HepG2 (cell line): ENCODE data around the gene EPB41L2. TPM values are rescaled to one million over a fixed set of nuclear protein-coding genes. Genes with fewer than 3 reads are reported as not detected.

Source experiments
- ARID2 ChIP-seq: sonication (generic); formaldehyde crosslinking; IDR thresholded peaks from 2 replicates; pipeline ENCODE4 v1.8.1; 2022; ENCODE audit warnings: mild to moderate bottlenecking, missing genetic modification reagents, borderline replicate concordance
- CREM ChIP-seq, 2 experiments: sonication (generic) in 1 of 2; formaldehyde crosslinking in 1 of 2; IDR thresholded peaks; 2 replicates each; pipeline versions ENCODE4 v1.4.0 to v1.6.1; 2016 to 2020; ENCODE audit warnings: antibody characterized with exemption in 1 of 2, mild to moderate bottlenecking in 1 of 2, missing genetic modification reagents in 1 of 2
- HHEX ChIP-seq: IDR thresholded peaks from 2 replicates; pipeline ENCODE4 v1.6.1; 2016; ENCODE audit warnings: control low read depth
- KLF9 ChIP-seq: IDR thresholded peaks from 2 replicates; pipeline ENCODE4 v1.6.1; 2016; ENCODE audit warnings: low read depth
- MTF2 ChIP-seq: sonication (generic); formaldehyde crosslinking; IDR thresholded peaks from 2 replicates; pipeline ENCODE4 v1.5.0; 2020; ENCODE audit warnings: missing genetic modification reagents, borderline replicate concordance
- NR3C1 ChIP-seq: sonication (generic); formaldehyde crosslinking; IDR thresholded peaks from 2 replicates; pipeline ENCODE4 v1.4.0; 2020; ENCODE audit warnings: missing genetic modification reagents
- PAX8 ChIP-seq: sonication (generic); formaldehyde crosslinking; IDR thresholded peaks from 2 replicates; pipeline ENCODE4 v1.8.0; 2022; ENCODE audit warnings: mild to moderate bottlenecking, missing genetic modification reagents, borderline replicate concordance
- PHF21A ChIP-seq: sonication (generic); formaldehyde crosslinking; IDR thresholded peaks from 2 replicates; pipeline ENCODE4 v1.5.0; 2020; ENCODE audit warnings: mild to moderate bottlenecking, missing genetic modification reagents
- PHF5A ChIP-seq: IDR thresholded peaks from one replicate; pipeline ENCODE4 v1.6.1; 2018; ENCODE audit warnings: low read depth, missing genetic modification reagents; ENCODE audit not compliant: unreplicated experiment
- RARG ChIP-seq: sonication (generic); formaldehyde crosslinking; IDR thresholded peaks from 2 replicates; pipeline ENCODE4 v1.4.0; 2020; ENCODE audit warnings: low read depth, mild to moderate bottlenecking, missing genetic modification reagents
- SETDB1 ChIP-seq: sonication (generic); formaldehyde crosslinking; IDR thresholded peaks from 2 replicates; pipeline ENCODE4 v1.5.1; 2020; ENCODE audit warnings: missing genetic modification reagents, mild to moderate bottlenecking, borderline replicate concordance
- ZNF232 ChIP-seq: sonication (generic); formaldehyde crosslinking; IDR thresholded peaks from 2 replicates; pipeline ENCODE4 v1.4.0; 2020; ENCODE audit warnings: missing genetic modification reagents, borderline replicate concordance
- ZNF251 ChIP-seq: sonication (generic); formaldehyde crosslinking; IDR thresholded peaks from 2 replicates; pipeline ENCODE4 v1.9.0; 2021; ENCODE audit warnings: mild to moderate bottlenecking, missing genetic modification reagents
- ZNF510 ChIP-seq: sonication (generic); formaldehyde crosslinking; IDR thresholded peaks from 2 replicates; pipeline ENCODE4 v1.4.0; 2020; ENCODE audit warnings: low read depth, mild to moderate bottlenecking, missing genetic modification reagents
- ZNF7 ChIP-seq: IDR thresholded peaks from 2 replicates; pipeline ENCODE4 v1.6.1; 2016; ENCODE audit warnings: missing biosample characterization, missing genetic modification reagents
- ZNF781 ChIP-seq: sonication (generic); formaldehyde crosslinking; IDR thresholded peaks from 2 replicates; pipeline ENCODE4 v1.5.1; 2020; ENCODE audit warnings: borderline replicate concordance, mild to moderate bottlenecking, missing genetic modification reagents; ENCODE audit errors: not compliant biosample characterization
- ZSCAN31 ChIP-seq: sonication (generic); formaldehyde crosslinking; IDR thresholded peaks from 2 replicates; pipeline ENCODE4 v1.5.0; 2020; ENCODE audit warnings: low read depth, mild to moderate bottlenecking, missing genetic modification reagents
- polyA plus RNA-seq, 8 experiments: library from polyadenylated mRNA; depleted of rRNA in 3 of 8; stranded (reverse) in 7 of 8; unstranded in 1 of 8; fragments of >200 nt; fragmentation: Illumina TruSeq in 4 of 8; extraction: Trizol in 4 of 8; gene quantifications; 2 replicates each; pipeline versions ENCODE4 v1.2.1 to v1.2.3, GENCODE V29; 2011 to 2016; ENCODE audit warnings: low read depth in 4 of 8, missing spikeins in 1 of 8, mixed read lengths in 1 of 8; ENCODE audit not compliant: insufficient read depth in 1 of 8
- total RNA-seq, 5 experiments: library from RNA; depleted of rRNA; stranded (reverse); fragments of >200 nt; fragmentation: Illumina TruSeq; extraction: Trizol; gene quantifications; 2 replicates each; pipeline ENCODE4 v1.2.3, GENCODE V29; 2016; ENCODE audit warnings: low read depth in 1 of 5
- TF ChIP-seq, protein P1 (sequence below): IDR thresholded peaks from 2 replicates; pipeline ENCODE4 v1.6.1; 2016; ENCODE audit warnings: missing genetic modification reagents, missing compliant biosample characterization
- TF ChIP-seq, protein P2 (sequence below): sonication (generic); formaldehyde crosslinking; IDR thresholded peaks from 2 replicates; pipeline ENCODE4 v1.4.0; 2020; ENCODE audit warnings: mild to moderate bottlenecking, missing genetic modification reagents, borderline replicate concordance
- TF ChIP-seq, protein P3 (sequence below): sonication (generic); formaldehyde crosslinking; IDR thresholded peaks from 2 replicates; pipeline ENCODE4 v1.5.0; 2020; ENCODE audit warnings: missing genetic modification reagents
- TF ChIP-seq, protein P4 (sequence below): sonication (generic); formaldehyde crosslinking; IDR thresholded peaks from 2 replicates; pipeline ENCODE4 v1.9.0; 2022; ENCODE audit warnings: missing genetic modification reagents, mild to moderate bottlenecking, borderline replicate concordance
- TF ChIP-seq, protein P5 (sequence below): IDR thresholded peaks from 2 replicates; pipeline ENCODE4 v1.6.1; 2016; ENCODE audit warnings: low read depth, borderline replicate concordance

The EPB41L2 gene
- total and polyA plus RNA-seq, 2 of the 13 experiments (the other 11 are each of a cell fraction or from before 2014, with no cell fraction given), result 41.7 to 56.4 TPM

DNA sequence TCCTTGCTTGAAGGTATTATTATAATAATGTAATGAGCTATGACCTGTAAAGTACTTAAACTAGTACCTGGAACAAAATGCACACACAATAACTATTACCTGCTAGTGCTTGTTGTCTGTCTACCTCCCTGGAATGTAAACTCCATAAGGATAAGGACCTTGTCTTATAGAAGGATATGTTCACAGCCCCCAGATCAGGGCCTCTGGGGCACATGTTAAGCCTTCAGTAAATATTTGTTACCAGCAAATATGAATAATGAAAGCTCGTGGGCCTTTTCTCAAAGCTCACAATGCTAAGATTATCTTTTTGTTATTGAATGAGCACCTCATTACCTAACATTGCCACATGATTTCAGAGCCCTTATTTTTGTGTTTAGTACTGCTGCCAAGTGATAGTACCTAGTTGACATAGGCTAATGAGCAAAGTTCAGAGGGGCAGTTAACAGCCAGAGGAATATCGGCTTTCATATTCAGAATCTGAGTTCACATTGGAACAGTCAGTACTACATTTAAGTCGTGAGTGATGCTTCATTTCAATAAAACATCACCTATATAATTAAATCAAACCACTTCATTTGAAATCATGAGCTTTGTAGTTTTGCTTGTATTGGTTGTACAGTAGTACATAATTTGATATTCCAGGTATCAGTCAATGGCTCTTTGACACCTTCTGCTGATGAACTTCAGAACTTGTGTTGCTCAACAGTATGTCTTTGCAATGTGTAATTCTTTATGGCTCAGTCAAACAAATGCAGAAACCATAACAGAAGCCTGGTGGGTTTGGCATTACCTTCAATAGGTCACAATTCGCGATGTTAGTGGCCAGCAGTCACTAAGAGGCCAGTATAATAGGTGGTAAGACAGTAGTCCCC, 247.6 kb downstream of the EPB41L2 start (continued):
- TF ChIP-seq, protein P1, sequence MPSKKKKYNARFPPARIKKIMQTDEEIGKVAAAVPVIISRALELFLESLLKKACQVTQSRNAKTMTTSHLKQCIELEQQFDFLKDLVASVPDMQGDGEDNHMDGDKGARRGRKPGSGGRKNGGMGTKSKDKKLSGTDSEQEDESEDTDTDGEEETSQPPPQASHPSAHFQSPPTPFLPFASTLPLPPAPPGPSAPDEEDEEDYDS, result peak; percentile 48; the same call in 1 of the 2 replicates
- TF ChIP-seq RARG, result peak; percentile 81; the same call in 1 of the 2 replicates
- TF ChIP-seq SETDB1 (CRISPR knock-in tag), result no peak
- peak; percentile 93 for TF ChIP-seq HHEX (CRISPR knock-in tag)
- peak; percentile 89; the same call in 1 of the 2 replicates for TF ChIP-seq PHF21A (CRISPR knock-in tag)
- TF ChIP-seq ARID2 (CRISPR knock-in tag), result 0 out of 2 replicates have a peak, but pooled peaks have one; percentile 73
- TF ChIP-seq ZNF251, result no peak
- TF ChIP-seq, protein P2, sequence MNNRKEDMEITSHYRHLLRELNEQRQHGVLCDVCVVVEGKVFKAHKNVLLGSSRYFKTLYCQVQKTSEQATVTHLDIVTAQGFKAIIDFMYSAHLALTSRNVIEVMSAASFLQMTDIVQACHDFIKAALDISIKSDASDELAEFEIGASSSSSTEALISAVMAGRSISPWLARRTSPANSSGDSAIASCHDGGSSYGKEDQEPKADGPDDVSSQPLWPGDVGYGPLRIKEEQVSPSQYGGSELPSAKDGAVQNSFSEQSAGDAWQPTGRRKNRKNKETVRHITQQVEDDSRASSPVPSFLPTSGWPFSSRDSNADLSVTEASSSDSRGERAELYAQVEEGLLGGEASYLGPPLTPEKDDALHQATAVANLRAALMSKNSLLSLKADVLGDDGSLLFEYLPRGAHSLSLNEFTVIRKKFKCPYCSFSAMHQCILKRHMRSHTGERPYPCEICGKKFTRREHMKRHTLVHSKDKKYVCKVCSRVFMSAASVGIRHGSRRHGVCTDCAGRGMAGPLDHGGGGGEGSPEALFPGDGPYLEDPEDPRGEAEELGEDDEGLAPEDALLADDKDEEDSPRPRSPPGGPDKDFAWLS, result 0 out of 2 replicates have a peak, but pooled peaks have one; percentile 84
- TF ChIP-seq ZNF781 (CRISPR knock-in tag), result no peak
- no peak for TF ChIP-seq ZNF7 (CRISPR knock-in tag)
- TF ChIP-seq CREM (IDR thresholded peaks at IDR 0.05), result peak; percentile 94
- TF ChIP-seq CREM (CRISPR knock-in tag; IDR thresholded peaks at IDR 0.05), result no peak
- no peak for TF ChIP-seq NR3C1 (CRISPR knock-in tag)
- TF ChIP-seq ZNF232 (CRISPR knock-in tag), result peak; percentile 38; the same call in 1 of the 2 replicates
- TF ChIP-seq MTF2 (CRISPR knock-in tag), result no peak
- TF ChIP-seq, protein P3, sequence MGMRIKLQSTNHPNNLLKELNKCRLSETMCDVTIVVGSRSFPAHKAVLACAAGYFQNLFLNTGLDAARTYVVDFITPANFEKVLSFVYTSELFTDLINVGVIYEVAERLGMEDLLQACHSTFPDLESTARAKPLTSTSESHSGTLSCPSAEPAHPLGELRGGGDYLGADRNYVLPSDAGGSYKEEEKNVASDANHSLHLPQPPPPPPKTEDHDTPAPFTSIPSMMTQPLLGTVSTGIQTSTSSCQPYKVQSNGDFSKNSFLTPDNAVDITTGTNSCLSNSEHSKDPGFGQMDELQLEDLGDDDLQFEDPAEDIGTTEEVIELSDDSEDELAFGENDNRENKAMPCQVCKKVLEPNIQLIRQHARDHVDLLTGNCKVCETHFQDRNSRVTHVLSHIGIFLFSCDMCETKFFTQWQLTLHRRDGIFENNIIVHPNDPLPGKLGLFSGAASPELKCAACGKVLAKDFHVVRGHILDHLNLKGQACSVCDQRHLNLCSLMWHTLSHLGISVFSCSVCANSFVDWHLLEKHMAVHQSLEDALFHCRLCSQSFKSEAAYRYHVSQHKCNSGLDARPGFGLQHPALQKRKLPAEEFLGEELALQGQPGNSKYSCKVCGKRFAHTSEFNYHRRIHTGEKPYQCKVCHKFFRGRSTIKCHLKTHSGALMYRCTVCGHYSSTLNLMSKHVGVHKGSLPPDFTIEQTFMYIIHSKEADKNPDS (CRISPR knock-in tag), result peak; percentile 97
- peak; percentile 88 for TF ChIP-seq ZSCAN31
- TF ChIP-seq, protein P4, sequence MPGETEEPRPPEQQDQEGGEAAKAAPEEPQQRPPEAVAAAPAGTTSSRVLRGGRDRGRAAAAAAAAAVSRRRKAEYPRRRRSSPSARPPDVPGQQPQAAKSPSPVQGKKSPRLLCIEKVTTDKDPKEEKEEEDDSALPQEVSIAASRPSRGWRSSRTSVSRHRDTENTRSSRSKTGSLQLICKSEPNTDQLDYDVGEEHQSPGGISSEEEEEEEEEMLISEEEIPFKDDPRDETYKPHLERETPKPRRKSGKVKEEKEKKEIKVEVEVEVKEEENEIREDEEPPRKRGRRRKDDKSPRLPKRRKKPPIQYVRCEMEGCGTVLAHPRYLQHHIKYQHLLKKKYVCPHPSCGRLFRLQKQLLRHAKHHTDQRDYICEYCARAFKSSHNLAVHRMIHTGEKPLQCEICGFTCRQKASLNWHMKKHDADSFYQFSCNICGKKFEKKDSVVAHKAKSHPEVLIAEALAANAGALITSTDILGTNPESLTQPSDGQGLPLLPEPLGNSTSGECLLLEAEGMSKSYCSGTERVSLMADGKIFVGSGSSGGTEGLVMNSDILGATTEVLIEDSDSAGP (CRISPR knock-in tag), result no peak
- TF ChIP-seq, protein P5, sequence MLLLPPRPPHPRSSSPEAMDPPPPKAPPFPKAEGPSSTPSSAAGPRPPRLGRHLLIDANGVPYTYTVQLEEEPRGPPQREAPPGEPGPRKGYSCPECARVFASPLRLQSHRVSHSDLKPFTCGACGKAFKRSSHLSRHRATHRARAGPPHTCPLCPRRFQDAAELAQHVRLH (CRISPR knock-in tag), result peak; percentile 58; the same call in 1 of the 2 replicates
- peak; percentile 29 for TF ChIP-seq PHF5A (CRISPR knock-in tag)
- no peak for TF ChIP-seq KLF9 (CRISPR knock-in tag)
- TF ChIP-seq ZNF510 (CRISPR knock-in tag), result 0 out of 2 replicates have a peak, but pooled peaks have one; percentile 49
- TF ChIP-seq PAX8 (CRISPR knock-in tag), result no peak
